Lower lobe of right lung (tissue), 2 donors: Measurements from ENCODE around the gene AGMAT. TPM values are rescaled to one million over a fixed set of nuclear protein-coding genes. Genes with fewer than 3 reads are reported as not detected.

Experiments used
- ATAC-seq, 2 donors: fragments of 200-7000 bp; cut with Tn5 transposase; one replicate each; pipeline ENCODE4 v1.9.1; 2020 to 2022; ENCODE audit warnings: mild to moderate bottlenecking in 2 of 2, moderate library complexity in 2 of 2
- DNase-seq: peaks from one replicate; pipeline ENCODE4 v3.0.0-alpha.2; 2020
- H3K27ac ChIP-seq: fragments of 200-600 bp; one replicate; pipeline ENCODE4 v1.8.0; 2022
- H3K27me3 ChIP-seq: fragments of 200-600 bp; one replicate; pipeline ENCODE4 v1.8.0; 2022; ENCODE audit warnings: low read depth
- H3K36me3 ChIP-seq: fragments of 200-600 bp; one replicate; pipeline ENCODE4 v1.8.0; 2022; ENCODE audit warnings: mild to moderate bottlenecking
- H3K4me1 ChIP-seq: fragments of 200-600 bp; one replicate; pipeline ENCODE4 v1.8.0; 2022
- H3K4me3 ChIP-seq: fragments of 200-600 bp; one replicate; pipeline ENCODE4 v1.8.0; 2022; ENCODE audit warnings: mild to moderate bottlenecking
- H3K9me3 ChIP-seq: fragments of 200-600 bp; one replicate; pipeline ENCODE4 v1.8.0; 2022
- intact Hi-C: fragments of 100-400 bp; cut with DNase I; formaldehyde crosslinking; loops from one replicate; pipeline ENCODE4 v1.11.0; 2022
- total RNA-seq: library from RNA; stranded (reverse); fragmentation: NEBNext Ultra II Directional; extraction: Animal tissue kit (Norgen Biotek cat#: 25700); gene quantifications from one replicate; pipeline ENCODE4 v1.2.1, GENCODE V29; 2021
- TF ChIP-seq, protein P1 (sequence below): fragments of 200-600 bp; IDR thresholded peaks from one replicate; pipeline ENCODE4 v1.8.0; 2022; ENCODE audit warnings: antibody characterized with exemption, mild to moderate bottlenecking
- donor health status: DM: no; HTN: yes; CAD: no; lungs with severe emphysema.

AGMAT gene
- total RNA-seq, 1 donor from 2014 or later, result not detected

DNA sequence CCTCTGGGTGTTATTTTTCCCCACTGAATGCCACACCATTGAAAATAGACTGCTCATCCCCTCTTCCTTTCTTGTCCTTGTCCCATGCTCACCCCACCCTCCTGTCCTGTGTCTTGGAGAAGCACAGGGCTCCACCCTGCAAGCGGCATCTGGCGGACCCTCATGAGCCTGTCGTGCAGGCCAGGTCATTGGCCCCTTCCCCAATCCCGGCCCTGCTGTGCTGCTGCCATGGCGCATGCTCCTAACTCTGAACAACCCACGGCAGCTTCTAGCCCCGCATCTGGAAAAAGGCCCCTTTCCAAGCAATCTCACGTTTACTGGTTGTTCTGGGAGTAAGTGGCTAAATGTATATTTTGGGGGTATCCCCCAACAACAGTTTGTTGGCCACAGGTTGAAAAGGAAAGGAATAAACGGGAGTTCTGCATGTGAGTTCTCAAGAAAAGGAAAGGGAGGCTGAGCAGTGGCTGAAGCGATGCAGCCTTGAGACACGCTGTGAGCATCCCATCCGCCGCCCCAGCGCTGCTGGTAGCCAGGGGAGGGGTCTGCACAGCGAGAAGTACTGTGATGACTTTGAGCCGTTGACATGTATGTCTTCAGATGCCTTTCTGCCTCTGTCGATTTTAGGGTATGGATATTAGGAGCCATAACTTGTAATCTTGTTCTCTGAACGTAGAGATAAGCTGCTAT, 16.3 kb downstream of the AGMAT start:
- Histone ChIP-seq H3K4me3 (no peak overlapping the region), H3K27ac (no peak overlapping the region), H3K9me3 (no peaks in the 10 kb centered on the region), H3K27me3 (no peaks in the 10 kb centered on the region), H3K4me1 (no peaks in the 10 kb centered on the region), H3K36me3 (peaks cover 71% of the 10 kb centered on the region)
- ATAC-seq (no peak), DNase-seq (no peak)
- intact Hi-C loops, result no loop called here
- TF ChIP-seq, protein P1, sequence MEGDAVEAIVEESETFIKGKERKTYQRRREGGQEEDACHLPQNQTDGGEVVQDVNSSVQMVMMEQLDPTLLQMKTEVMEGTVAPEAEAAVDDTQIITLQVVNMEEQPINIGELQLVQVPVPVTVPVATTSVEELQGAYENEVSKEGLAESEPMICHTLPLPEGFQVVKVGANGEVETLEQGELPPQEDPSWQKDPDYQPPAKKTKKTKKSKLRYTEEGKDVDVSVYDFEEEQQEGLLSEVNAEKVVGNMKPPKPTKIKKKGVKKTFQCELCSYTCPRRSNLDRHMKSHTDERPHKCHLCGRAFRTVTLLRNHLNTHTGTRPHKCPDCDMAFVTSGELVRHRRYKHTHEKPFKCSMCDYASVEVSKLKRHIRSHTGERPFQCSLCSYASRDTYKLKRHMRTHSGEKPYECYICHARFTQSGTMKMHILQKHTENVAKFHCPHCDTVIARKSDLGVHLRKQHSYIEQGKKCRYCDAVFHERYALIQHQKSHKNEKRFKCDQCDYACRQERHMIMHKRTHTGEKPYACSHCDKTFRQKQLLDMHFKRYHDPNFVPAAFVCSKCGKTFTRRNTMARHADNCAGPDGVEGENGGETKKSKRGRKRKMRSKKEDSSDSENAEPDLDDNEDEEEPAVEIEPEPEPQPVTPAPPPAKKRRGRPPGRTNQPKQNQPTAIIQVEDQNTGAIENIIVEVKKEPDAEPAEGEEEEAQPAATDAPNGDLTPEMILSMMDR, result no peak

DNA sequence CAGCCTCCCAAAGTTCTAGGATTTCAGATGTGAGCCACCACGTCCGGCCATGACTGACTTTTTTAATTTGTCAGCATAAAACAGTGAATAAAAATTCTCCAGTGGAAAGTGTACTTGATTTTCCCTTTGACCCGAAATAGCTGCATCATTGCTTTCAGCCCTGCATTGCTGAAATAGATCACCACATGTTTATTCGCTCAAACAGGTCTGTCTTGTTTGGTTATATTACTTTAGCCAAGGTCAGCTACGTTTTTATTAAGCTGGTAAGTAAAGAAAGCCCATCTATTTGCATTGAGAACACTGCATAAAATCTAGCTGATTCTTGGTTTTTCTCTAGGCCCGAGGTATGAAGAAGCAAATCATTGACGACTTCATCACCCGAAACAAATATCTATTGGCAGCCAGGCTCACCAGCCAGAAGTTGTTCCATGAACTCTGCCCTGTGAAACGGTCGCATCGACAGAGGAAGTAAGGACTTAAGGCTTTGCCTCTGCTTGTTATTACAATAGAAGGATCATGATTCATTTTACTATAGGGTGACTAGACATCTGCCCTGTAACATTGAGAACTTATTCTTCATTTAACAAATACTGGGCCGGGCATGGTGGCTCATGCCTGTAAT, 25.6 kb downstream of the AGMAT start:
- Histone ChIP-seq H3K27ac (no peak overlapping the region), H3K36me3 (peaks cover 61% of the 10 kb centered on the region), H3K4me1 (no peaks in the 10 kb centered on the region), H3K27me3 (no peaks in the 10 kb centered on the region), H3K9me3 (no peaks in the 10 kb centered on the region), H3K4me3 (no peak overlapping the region)
- TF ChIP-seq, protein P1, result no peak
- no peak for DNase-seq
- no peak for ATAC-seq
- intact Hi-C loops, result no loop called here

DNA sequence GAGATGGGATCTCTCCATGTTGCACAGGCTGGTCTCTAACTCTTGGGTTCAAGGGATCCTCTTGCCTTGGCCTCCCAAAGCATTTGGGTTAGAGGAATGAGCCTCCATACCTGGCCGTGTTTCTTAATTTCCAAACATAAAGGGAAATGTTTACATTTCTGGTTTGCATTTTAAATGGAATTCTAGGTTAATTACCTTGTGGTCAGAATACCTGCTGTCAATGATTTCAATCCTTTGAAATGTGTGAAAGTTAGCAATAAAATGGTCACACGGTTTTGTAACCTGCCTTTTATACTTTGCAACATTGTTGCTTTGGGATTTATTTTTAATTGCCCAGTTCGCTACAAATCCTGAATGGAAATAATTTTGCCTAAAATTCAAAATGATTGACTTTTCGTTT, 26.3 kb downstream of the AGMAT start:
- DNase-seq, result no peak
- peaks cover 58% of the 10 kb centered on the region for H3K36me3 ChIP-seq
- TF ChIP-seq, protein P1, result no peak
- intact Hi-C loops, result no loop called here
- ATAC-seq, result no peak
- no peaks in the 10 kb centered on the region for H3K9me3 ChIP-seq
- no peaks in the 10 kb centered on the region for H3K4me1 ChIP-seq
- H3K27me3 ChIP-seq, result no peaks in the 10 kb centered on the region
- H3K27ac ChIP-seq, result no peak overlapping the region
- H3K4me3 ChIP-seq, result no peak overlapping the region

DNA sequence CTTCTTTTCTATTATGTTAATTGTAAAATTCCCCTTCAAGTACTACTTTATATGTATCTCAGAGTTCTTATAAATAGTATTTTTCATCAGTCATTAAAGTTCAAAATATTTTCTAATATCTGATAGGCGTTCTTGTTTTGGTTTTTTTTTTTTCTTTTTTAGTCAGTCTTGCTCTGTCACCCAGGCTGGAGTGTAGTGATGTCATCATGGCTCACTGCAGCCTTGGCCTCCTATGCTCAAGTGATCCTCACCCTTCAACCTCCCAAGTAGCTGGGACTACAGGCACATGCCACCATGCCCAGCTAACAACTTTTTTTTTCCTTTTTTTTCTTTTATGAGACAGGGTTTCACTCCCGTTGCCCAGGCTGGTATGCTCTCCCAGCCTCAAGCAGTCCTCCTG, 27.3 kb downstream of the AGMAT start:
- peaks cover 50% of the 10 kb centered on the region for H3K36me3 ChIP-seq
- H3K4me3 ChIP-seq, result no peak overlapping the region
- H3K4me1 ChIP-seq, result no peaks in the 10 kb centered on the region
- no peak for ATAC-seq
- H3K27ac ChIP-seq, result no peak overlapping the region
- DNase-seq, result no peak
- intact Hi-C loops, result no loop called here
- no peaks in the 10 kb centered on the region for H3K27me3 ChIP-seq
- TF ChIP-seq, protein P1, result no peak
- H3K9me3 ChIP-seq, result no peaks in the 10 kb centered on the region

DNA sequence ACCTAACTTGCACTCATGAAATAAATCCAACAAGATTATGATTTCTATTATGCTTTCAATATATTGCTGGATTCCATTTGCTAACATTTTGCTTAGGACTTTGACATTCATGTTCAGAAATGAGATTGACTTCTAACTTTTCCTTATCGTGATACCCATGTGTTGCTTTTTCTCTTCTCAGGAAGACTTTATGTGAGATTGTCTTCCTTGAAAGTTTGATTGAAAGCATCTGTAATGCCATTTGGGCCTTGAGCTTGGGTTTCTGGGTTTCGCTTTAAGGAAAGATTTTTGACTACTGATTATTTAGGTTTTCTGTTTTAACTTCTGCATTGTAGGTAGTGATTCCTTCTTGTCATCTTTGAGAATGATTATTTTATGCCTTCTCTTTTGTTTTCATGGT, 27.8 kb downstream of the AGMAT start:
- intact Hi-C loops, result no loop called here
- TF ChIP-seq, protein P1, result no peak
- H3K4me1 ChIP-seq, result no peaks in the 10 kb centered on the region
- no peaks in the 10 kb centered on the region for H3K9me3 ChIP-seq
- ATAC-seq (no peak), DNase-seq (no peak)
- peaks cover 44% of the 10 kb centered on the region for H3K36me3 ChIP-seq
- H3K27me3 ChIP-seq, result no peaks in the 10 kb centered on the region
- H3K27ac ChIP-seq, result no peak overlapping the region
- no peak overlapping the region for H3K4me3 ChIP-seq
